MM.1S (cell line): ENCODE data around the gene SFTA2.

Experiments used
- DNase-seq: peaks from one replicate; pipeline ENCODE4 v3.0.0-alpha.2; 2015
- H2AFZ ChIP-seq: fragments of 300-600 bp; sonication (generic); 2 replicates; pipeline ENCODE4 v1.6.0; 2016; ENCODE audit warnings: antibody characterized with exemption, low read length
- H3F3A ChIP-seq: fragments of 300-600 bp; sonication (generic); 2 replicates; pipeline ENCODE4 v1.6.1; 2016; ENCODE audit warnings: mild to moderate bottlenecking, antibody characterized with exemption, low read length, moderate library complexity, mixed read lengths; ENCODE audit not compliant: insufficient read depth
- H3K27ac ChIP-seq: fragments of 300-600 bp; sonication (generic); 2 replicates; pipeline ENCODE4 v1.5.1; 2016; ENCODE audit warnings: mild to moderate bottlenecking, low read length
- H3K27me3 ChIP-seq: fragments of 300-600 bp; sonication (generic); replicated peaks from 2 replicates; pipeline ENCODE4 v1.6.0; 2016; ENCODE audit warnings: low read length; ENCODE audit not compliant: insufficient read depth
- H3K36me3 ChIP-seq: fragments of 300-600 bp; sonication (generic); replicated peaks from 2 replicates; pipeline ENCODE4 v1.6.1; 2016; ENCODE audit warnings: mild to moderate bottlenecking, low read length, mixed read lengths; ENCODE audit not compliant: insufficient read depth
- H3K4me1 ChIP-seq: fragments of 300-600 bp; sonication (generic); 2 replicates; pipeline ENCODE4 v1.6.1; 2016; ENCODE audit warnings: low read length, mixed read lengths
- H3K4me2 ChIP-seq: fragments of 300-600 bp; sonication (generic); 2 replicates; pipeline ENCODE4 v1.6.0; 2016; ENCODE audit warnings: low read depth, low read length
- H3K4me3 ChIP-seq: fragments of 300-600 bp; sonication (generic); 2 replicates; pipeline ENCODE4 v1.5.1; 2016; ENCODE audit warnings: low read length, mixed read lengths
- H3K79me2 ChIP-seq: fragments of 300-600 bp; sonication (generic); 2 replicates; pipeline ENCODE4 v1.6.1; 2016; ENCODE audit warnings: mixed run types, low read length, mixed read lengths
- H3K9ac ChIP-seq: fragments of 300-600 bp; sonication (generic); 2 replicates; pipeline ENCODE4 v1.6.1; 2016; ENCODE audit warnings: low read length, mixed read lengths
- H3K9me2 ChIP-seq: fragments of 300-600 bp; sonication (generic); replicated peaks from 2 replicates; pipeline ENCODE4 v1.6.1; 2016; ENCODE audit warnings: mild to moderate bottlenecking, low read length, mixed read lengths; ENCODE audit not compliant: insufficient read depth
- H3K9me3 ChIP-seq: fragments of 300-600 bp; sonication (generic); replicated peaks from 2 replicates; pipeline ENCODE4 v1.6.1; 2016; ENCODE audit warnings: mild to moderate bottlenecking, low read length, mixed read lengths; ENCODE audit not compliant: insufficient read depth
- H4K20me1 ChIP-seq: fragments of 300-600 bp; sonication (generic); 2 replicates; pipeline ENCODE4 v1.6.1; 2016; ENCODE audit warnings: mild to moderate bottlenecking, low read length, moderate library complexity, mixed read lengths; ENCODE audit not compliant: insufficient read depth
- EZH2 ChIP-seq: fragments of 300-600 bp; sonication (generic); optimal IDR thresholded peaks from 2 replicates; pipeline ENCODE3; 2017; ENCODE audit warnings: low read depth, mild to moderate bottlenecking, antibody characterized with exemption, low read length, mixed read lengths
- EZH2phosphoT487 ChIP-seq: fragments of 300-600 bp; sonication (generic); IDR thresholded peaks from 2 replicates; pipeline ENCODE4 v1.6.1; 2018; ENCODE audit warnings: antibody characterized with exemption, low read length
- TF ChIP-seq, protein P1 (sequence below): fragments of 300-600 bp; sonication (generic); IDR thresholded peaks from 2 replicates; pipeline ENCODE4 v1.5.1; 2016; ENCODE audit warnings: antibody characterized with exemption, low read length, mixed read lengths

Gene SFTA2

DNA sequence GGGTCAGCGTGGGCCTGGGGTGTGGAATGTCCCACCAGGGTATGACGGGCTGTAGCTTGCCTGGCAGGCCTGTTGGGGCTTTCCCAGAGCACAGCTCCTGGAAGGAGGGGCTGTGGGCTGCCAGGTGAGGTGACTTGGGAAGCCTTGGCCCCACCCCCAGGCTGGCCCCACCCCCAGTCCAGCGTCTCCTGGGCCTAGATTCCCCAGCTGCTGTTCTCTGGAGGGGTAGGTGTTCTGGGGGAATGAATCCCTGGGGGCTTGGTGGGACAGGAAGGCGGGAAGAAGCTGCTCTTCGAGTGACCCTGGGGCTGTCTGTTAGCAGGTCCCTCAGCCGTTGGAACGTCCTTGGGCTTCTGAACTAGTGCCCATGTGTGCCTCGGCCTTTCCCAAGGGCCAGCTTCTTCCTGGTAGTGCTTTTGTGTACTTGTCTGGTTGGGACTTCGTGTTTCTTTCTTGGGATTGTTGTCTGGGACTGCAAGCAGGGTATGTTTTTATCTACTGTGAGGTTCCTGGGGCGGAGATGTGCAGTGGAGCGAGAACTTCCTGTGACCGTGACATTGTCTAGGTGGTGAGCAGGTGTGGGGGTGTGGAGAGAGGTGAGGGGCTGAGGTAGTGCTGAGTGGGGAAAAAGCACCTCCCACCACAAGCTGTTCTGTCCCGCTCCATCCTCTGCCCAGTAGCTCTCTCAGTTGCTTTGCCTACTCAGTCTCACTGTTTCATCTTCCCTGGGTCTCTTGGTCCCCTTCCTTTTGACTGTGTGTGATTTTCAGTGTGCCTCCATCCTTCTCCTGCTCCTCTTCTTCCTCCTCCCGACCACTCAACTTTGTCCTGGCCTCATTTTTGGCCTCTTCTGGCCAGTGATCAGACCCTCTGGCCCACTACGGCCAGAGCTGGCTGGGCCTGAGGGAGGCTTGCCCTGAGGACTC lies 48.9 kb downstream of the SFTA2 start:
- Histone ChIP-seq H3K4me3 (no peak overlapping the region), H3K4me1 (no peaks in the 10 kb centered on the region), H2AFZ (no peak overlapping the region), H3K9ac (no peak overlapping the region), H3F3A (no peaks in the 10 kb centered on the region), H3K36me3 (no peaks in the 10 kb centered on the region), H4K20me1 (no peaks in the 10 kb centered on the region), H3K27ac (no peak overlapping the region), H3K9me3 (no peaks in the 10 kb centered on the region), H3K4me2 (no peak overlapping the region), H3K79me2 (no peaks in the 10 kb centered on the region), H3K27me3 (peaks cover 53% of the 10 kb centered on the region), H3K9me2 (no peaks in the 10 kb centered on the region)
- no peak for DNase-seq
- TF ChIP-seq, protein P1, sequence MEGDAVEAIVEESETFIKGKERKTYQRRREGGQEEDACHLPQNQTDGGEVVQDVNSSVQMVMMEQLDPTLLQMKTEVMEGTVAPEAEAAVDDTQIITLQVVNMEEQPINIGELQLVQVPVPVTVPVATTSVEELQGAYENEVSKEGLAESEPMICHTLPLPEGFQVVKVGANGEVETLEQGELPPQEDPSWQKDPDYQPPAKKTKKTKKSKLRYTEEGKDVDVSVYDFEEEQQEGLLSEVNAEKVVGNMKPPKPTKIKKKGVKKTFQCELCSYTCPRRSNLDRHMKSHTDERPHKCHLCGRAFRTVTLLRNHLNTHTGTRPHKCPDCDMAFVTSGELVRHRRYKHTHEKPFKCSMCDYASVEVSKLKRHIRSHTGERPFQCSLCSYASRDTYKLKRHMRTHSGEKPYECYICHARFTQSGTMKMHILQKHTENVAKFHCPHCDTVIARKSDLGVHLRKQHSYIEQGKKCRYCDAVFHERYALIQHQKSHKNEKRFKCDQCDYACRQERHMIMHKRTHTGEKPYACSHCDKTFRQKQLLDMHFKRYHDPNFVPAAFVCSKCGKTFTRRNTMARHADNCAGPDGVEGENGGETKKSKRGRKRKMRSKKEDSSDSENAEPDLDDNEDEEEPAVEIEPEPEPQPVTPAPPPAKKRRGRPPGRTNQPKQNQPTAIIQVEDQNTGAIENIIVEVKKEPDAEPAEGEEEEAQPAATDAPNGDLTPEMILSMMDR, result no peak
- TF ChIP-seq EZH2 (no peak), EZH2phosphoT487 (no peak)

DNA sequence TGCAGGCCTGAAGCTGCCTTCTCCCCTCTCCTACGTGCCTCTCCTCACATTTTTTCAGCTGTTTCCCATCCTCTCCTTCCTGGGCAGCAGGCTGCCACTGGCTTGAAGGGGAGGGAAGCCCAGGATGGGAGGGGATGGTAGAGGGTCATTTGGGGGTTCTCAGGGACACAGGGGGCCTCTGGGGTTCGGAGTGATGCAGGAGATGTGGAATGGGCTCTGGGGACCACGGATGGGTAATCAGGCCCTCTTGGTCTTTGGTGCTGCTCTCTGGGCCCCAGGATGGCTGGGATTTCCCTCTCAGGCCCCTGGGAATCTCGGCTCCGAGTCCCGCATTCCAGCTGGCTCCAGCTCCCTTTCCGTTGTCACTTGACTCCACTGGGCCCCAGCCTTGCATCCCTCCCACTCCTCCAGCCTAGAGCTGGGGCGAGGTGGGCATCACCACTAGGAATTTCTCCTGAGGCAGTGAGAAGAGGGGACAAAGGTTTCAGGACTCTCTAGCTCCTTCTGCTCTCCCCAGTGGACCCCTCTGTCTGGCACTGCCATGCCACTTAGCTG lies 49.7 kb downstream of the SFTA2 start:
- H3F3A ChIP-seq, result no peaks in the 10 kb centered on the region
- H3K9me3 ChIP-seq, result no peaks in the 10 kb centered on the region
- no peaks in the 10 kb centered on the region for H4K20me1 ChIP-seq
- TF ChIP-seq EZH2 (no peak), EZH2phosphoT487 (no peak)
- TF ChIP-seq, protein P1, result no peak
- no peaks in the 10 kb centered on the region for H3K79me2 ChIP-seq
- no peaks in the 10 kb centered on the region for H3K36me3 ChIP-seq
- H3K9ac ChIP-seq, result no peak overlapping the region
- H2AFZ ChIP-seq, result no peak overlapping the region
- no peaks in the 10 kb centered on the region; the same call in 1 of the 2 replicates for H3K4me1 ChIP-seq
- DNase-seq, result no peak
- no peak overlapping the region for H3K4me2 ChIP-seq
- peaks cover 53% of the 10 kb centered on the region for H3K27me3 ChIP-seq
- no peaks in the 10 kb centered on the region for H3K9me2 ChIP-seq
- H3K4me3 ChIP-seq, result no peak overlapping the region
- no peak overlapping the region for H3K27ac ChIP-seq

DNA sequence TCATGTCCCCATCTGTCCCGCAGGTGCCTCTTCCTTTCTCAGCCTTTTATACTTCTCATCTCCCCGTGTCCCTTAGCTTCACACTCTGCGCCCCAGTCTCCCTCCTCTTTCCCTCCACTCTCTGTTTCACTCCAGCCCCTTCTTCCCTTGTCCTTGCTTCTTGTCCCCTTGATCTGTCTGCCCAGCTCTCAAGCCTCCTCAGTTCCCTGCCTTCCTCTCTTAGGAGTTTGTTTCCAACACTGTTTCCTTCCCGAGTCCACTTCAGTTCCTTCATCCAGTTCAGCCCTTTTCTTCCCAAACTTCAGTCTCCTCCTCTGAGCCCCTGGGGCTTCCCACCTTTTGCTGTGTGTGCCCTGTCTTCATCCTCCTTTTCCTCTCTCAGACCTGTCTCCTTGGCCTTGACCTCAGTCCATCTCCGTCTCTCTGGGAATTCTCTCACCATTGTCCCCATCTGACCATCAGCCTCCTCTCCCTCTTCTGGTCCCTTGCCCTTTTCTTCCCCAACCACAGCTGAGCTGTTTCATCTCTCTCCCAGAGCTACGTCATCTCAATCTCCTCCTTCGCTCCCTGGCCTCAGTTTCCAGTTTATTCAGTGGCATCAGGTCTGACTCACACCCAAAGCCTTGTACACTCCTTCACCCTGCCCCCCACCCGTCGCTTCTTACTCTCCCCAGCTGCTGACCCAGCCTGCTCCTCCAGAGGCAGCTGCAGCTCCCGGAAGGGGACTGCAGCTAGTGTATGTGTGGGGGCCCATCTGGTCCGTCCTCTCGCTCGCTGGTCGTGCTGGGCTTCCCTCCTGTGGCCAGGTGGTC lies 50.4 kb downstream of the SFTA2 start:
- no peak for DNase-seq
- TF ChIP-seq EZH2phosphoT487, result no peak
- TF ChIP-seq EZH2, result no peak
- TF ChIP-seq, protein P1, result no peak
- peaks cover 47% of the 10 kb centered on the region for H3K27me3 ChIP-seq
- H3K9ac ChIP-seq, result no peak overlapping the region
- H4K20me1 ChIP-seq, result no peaks in the 10 kb centered on the region
- no peaks in the 10 kb centered on the region; the same call in 1 of the 2 replicates for H3K4me1 ChIP-seq
- no peak overlapping the region for H3K27ac ChIP-seq
- H2AFZ ChIP-seq, result no peak overlapping the region
- no peaks in the 10 kb centered on the region for H3K36me3 ChIP-seq
- no peak overlapping the region for H3K4me3 ChIP-seq
- no peaks in the 10 kb centered on the region for H3K9me3 ChIP-seq
- H3K9me2 ChIP-seq, result no peaks in the 10 kb centered on the region
- H3K79me2 ChIP-seq, result no peaks in the 10 kb centered on the region
- no peaks in the 10 kb centered on the region for H3F3A ChIP-seq
- no peak overlapping the region for H3K4me2 ChIP-seq
